ENCODE data around the gene TATDN2. TPM values are rescaled to one million over a fixed set of nuclear protein-coding genes. Genes with fewer than 3 reads are reported as not detected.
"Not testable (repeated sequence)": the region's sequence is repeated elsewhere in the genome, so short reads cannot be mapped to it uniquely, and the experiment has no call there.

TATDN2 gene
- total RNA-seq, 1 experiment from 2014 or later = 22.6 TPM

- Histone ChIP-seq H3K27me3 (no peaks in the 10 kb centered on the region), H3K4me3 (no peak overlapping the region), H3K9me3 (replicated peaks) (no peaks in the 10 kb centered on the region), H3K36me3 (0 out of 2 replicates have a peak, but pooled peaks cover 3% of the 10 kb centered on the region), H3K27ac (no peak overlapping the region), H3K4me1 (no peaks in the 10 kb centered on the region)
- DNase-seq = peak; percentile 69 to 77
Observed at GRCh38 chr3:10286596-10287295, 38.5 kb downstream of the TATDN2 start.

DNA sequence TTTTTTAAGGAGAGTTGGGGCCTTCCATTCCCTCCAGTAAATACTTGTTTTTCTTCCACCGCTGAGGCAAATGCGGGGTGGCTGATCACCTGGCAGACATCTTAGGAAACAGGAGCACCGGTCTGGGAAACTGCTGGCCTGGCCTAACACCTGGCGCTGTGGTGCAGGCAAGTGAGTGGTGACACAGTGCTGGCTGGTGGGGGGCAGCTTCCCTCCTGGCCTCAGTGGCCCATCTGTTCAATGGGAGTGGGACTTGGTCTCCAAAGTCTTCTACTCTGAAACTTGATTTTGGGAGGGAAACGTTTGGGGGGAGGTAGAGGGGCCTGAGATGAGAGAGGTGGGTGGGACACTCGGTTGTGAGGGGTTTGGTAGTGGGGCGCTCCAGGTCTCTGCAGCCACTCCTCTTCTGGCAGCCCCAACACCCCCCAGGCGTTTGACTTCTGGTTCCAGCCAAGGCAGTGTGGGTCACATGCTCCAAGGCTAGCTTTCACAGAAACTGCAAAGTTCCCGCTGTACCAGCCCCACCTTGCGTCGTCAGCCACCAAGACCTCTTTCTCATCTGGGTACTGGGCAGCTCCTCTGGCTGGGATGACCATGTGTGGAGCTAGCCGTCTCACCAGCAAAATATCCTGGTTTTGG, 39.8 kb downstream of the TATDN2 start:
- no peaks in the 10 kb centered on the region for H3K27me3 ChIP-seq
- H3K4me3 ChIP-seq = no peak overlapping the region
- no peaks in the 10 kb centered on the region for H3K36me3 ChIP-seq
- DNase-seq = no peak
- H3K27ac ChIP-seq = no peak overlapping the region
- H3K9me3 ChIP-seq (replicated peaks) = no peaks in the 10 kb centered on the region
- no peaks in the 10 kb centered on the region for H3K4me1 ChIP-seq

DNA sequence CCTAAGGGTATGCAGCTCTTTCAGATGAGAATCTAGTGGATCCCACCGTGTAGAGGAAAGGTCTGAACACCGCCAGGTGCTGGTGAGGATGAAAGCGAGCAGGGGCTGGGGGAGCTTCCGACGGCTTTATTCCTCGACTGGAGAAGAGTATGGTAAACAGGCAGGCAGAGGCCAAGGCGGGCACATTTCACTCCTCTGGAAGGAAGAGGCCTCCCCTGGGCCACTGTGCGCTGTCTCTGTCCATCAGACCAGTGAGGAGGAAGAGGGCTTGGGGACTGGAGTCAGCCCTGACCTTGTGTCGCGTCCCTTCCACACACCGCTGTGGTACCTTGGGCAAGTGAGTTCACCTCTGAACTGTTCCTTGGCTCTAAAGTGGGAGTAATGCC, 40.3 kb downstream of the TATDN2 start:
- no peak for DNase-seq

DNA sequence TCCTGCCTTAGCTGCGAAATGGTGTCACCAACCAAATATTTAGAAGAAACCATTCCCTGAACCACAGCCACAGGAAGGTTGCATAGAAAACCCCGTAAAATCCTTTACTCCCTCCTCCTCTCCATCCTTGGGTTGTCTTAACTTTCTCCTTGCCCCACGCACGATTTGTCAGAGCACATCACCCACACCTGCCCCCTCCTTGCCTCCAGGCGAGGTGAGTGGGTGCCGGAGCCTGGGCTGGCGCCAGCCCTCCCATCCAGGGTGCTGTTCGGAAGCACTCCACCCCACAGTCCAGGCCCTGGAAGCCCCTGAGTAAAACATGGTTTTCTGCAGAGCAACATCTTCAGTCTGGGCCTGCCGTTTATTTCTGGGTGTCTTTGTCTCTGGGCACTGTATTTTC, 40.8 kb downstream of the TATDN2 start:
- no peak overlapping the region for H3K4me3 ChIP-seq

More for the DNA sequence above, 40.3 kb downstream of the TATDN2 start:
- no peaks in the 10 kb centered on the region for H3K4me1 ChIP-seq
- no peak overlapping the region for H3K27ac ChIP-seq
- no peaks in the 10 kb centered on the region for H3K27me3 ChIP-seq
- no peak overlapping the region for H3K4me3 ChIP-seq
- no peaks in the 10 kb centered on the region for H3K36me3 ChIP-seq
- H3K9me3 ChIP-seq (replicated peaks) = no peaks in the 10 kb centered on the region

GRCh38 chr3:10289787-10290355, 41.6 kb downstream of the TATDN2 start:
- no peaks in the 10 kb centered on the region for H3K36me3 ChIP-seq
- no peaks in the 10 kb centered on the region for H3K4me1 ChIP-seq
- H3K27ac ChIP-seq = no peak overlapping the region
- no peaks in the 10 kb centered on the region for H3K27me3 ChIP-seq
- H3K4me3 ChIP-seq = no peak overlapping the region
- no peak for DNase-seq
- no peaks in the 10 kb centered on the region for H3K9me3 ChIP-seq (replicated peaks)

More for the DNA sequence above, 40.8 kb downstream of the TATDN2 start:
- Histone ChIP-seq H3K27ac (no peak overlapping the region), H3K9me3 (replicated peaks) (no peaks in the 10 kb centered on the region), H3K4me1 (no peaks in the 10 kb centered on the region), H3K36me3 (no peaks in the 10 kb centered on the region), H3K27me3 (no peaks in the 10 kb centered on the region)
- DNase-seq = no peak

- Histone ChIP-seq H3K9me3 (replicated peaks) (no peaks in the 10 kb centered on the region), H3K27ac (no peak overlapping the region), H3K27me3 (no peaks in the 10 kb centered on the region), H3K4me1 (no peaks in the 10 kb centered on the region), H3K36me3 (no peaks in the 10 kb centered on the region), H3K4me3 (no peak overlapping the region)
- DNase-seq = no peak
Observed at GRCh38 chr3:10290481-10291176, 42.4 kb downstream of the TATDN2 start.

DNA sequence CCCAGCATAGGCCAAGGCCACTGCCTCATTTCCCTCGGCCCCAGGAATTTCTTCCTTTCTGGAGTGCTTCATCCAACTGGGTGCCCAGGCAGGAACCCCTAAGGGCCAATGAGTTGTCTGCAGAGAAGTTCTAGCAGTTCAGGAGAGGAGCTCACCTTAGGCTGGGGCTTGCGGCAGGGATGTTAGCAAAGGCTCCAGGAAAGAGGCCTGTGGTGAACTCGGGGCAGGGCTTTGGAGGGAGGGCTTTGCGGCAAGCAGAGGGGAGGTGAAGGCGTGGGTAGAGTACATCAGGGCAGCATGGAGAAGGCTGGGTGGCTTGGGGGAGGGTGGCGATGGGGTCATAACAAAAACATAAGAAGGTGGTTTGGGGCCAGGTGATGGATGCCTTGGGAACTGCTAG, 43.4 kb downstream of the TATDN2 start:
- Histone ChIP-seq H3K9me3 (replicated peaks) (no peaks in the 10 kb centered on the region), H3K4me1 (no peaks in the 10 kb centered on the region), H3K27ac (no peak overlapping the region), H3K36me3 (no peaks in the 10 kb centered on the region), H3K4me3 (no peak overlapping the region), H3K27me3 (no peaks in the 10 kb centered on the region)
- DNase-seq = no peak

DNA sequence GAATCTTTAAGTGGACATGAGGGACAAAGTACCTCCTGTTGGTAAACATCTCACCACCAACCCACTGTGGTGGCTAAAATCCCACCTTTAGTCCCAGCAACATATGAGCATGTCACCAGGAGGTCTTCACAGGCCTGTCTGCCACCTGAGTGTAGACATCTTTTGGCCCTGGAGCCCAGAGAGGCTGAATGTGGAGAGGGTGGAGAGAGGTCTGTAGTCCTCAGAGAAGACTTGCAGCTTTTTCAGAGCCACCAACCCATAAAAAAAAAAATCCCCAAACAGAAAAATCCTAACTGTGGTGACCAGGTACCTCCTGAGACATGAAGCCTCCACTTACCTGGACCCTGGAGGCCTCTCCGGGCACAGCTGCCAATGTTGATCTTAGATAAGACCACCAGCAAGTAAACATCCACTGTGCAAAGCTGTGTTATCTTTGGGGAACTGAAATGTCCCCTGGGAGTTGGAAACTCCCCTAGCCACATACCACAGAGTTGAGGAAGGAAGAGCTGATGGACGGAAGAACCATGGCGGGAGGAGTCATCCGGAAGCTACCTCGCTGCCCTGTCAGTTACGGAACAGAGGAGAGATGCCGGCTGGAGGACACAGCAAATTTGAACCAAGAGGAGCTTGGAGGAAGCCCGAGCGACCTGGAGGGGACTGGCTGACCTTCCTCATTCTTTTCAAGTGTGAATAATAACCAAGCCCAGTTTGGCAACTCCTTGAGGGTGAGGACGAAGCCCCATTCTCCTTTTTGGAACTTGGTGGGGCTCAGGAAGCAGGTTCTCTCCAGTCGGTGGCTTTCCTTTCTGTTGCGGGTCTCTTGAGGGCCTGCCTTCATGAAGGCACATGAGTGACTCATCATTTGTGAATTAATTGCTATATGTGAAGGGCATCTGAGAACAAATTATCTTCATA, 44.5 kb downstream of the TATDN2 start, which contains the start of gene GHRL:
GHRL (minus strand) TSS at position 443 of the 915 bp plus-strand sequence. CDS start 2,767 bp downstream, outside the sequence.
- Histone ChIP-seq H3K27me3 (no peaks in the 10 kb centered on the region), H3K36me3 (no peaks in the 10 kb centered on the region), H3K27ac (no peak within 1 kb of the TSS), H3K4me1 (no peaks in the 10 kb centered on the region), H3K4me3 (no peak within 1 kb of the TSS), H3K9me3 (replicated peaks) (no peaks in the 10 kb centered on the region)
- DNase-seq = no peak

DNA sequence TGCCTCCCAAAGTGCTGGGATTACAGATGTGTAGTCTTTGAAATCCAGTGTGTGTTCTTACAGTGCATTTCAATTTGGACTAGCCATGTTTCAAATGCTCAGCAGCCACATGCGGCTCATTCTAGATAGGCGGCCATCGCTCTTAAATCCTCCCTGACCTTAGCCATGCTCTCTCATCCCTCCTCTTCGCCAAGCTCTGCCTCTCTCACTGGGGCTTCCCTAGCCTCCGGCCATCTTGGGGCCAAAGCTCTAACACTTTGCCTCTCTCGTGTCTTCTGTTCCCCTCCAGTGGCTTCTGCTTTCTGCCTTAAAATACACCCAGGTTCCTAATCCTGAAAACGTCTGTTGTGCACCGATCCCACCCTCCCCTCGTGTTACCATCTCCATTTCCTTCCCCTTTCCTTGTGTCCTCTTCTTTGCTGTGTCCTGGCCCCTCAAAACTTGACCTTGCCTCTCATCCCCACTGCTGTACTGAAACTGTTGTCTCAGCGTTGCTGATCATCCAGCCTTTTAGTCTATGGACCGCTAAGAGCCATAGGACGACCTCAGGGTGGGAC, 45.8 kb downstream of the TATDN2 start:
- no peak overlapping the region for H3K27ac ChIP-seq
- no peaks in the 10 kb centered on the region; the same call in 1 of the 2 replicates for H3K36me3 ChIP-seq
- no peaks in the 10 kb centered on the region for H3K4me1 ChIP-seq
- H3K27me3 ChIP-seq = no peaks in the 10 kb centered on the region
- no peaks in the 10 kb centered on the region for H3K9me3 ChIP-seq (replicated peaks)
- H3K4me3 ChIP-seq = no peak overlapping the region
- DNase-seq = no peak

- not testable (repeated sequence) for H3K27me3 ChIP-seq; DNase-seq; H3K9me3 ChIP-seq (replicated peaks); H3K4me1 ChIP-seq; H3K27ac ChIP-seq; H3K4me3 ChIP-seq
- H3K36me3 ChIP-seq = peaks cover 28% of the 10 kb centered on the region
Observed at GRCh38 chr3:10298064-10298463, 49.8 kb downstream of the TATDN2 start.

GRCh38 chr3:10299175-10299574, 50.9 kb downstream of the TATDN2 start:
- no peak overlapping the region for H3K27ac ChIP-seq
- no peaks in the 10 kb centered on the region for H3K27me3 ChIP-seq
- H3K9me3 ChIP-seq (replicated peaks) = no peaks in the 10 kb centered on the region
- H3K36me3 ChIP-seq = peaks cover 39% of the 10 kb centered on the region
- DNase-seq = no peak
- H3K4me3 ChIP-seq = no peak overlapping the region
- no peaks in the 10 kb centered on the region for H3K4me1 ChIP-seq

- Histone ChIP-seq H3K27me3 (no peaks in the 10 kb centered on the region), H3K27ac (no peak overlapping the region), H3K4me3 (no peak overlapping the region), H3K9me3 (replicated peaks) (no peaks in the 10 kb centered on the region), H3K36me3 (peaks cover 44% of the 10 kb centered on the region), H3K4me1 (no peaks in the 10 kb centered on the region)
- DNase-seq = no peak
Observed at GRCh38 chr3:10299679-10300078, 51.4 kb downstream of the TATDN2 start.

- H3K4me1 ChIP-seq = no peaks in the 10 kb centered on the region
- H3K4me3 ChIP-seq = no peak overlapping the region
- no peaks in the 10 kb centered on the region for H3K27me3 ChIP-seq
- no peak overlapping the region for H3K27ac ChIP-seq
- peaks cover 48% of the 10 kb centered on the region for H3K36me3 ChIP-seq
- no peaks in the 10 kb centered on the region for H3K9me3 ChIP-seq (replicated peaks)
- no peak for DNase-seq
Observed at GRCh38 chr3:10300087-10300486, 51.8 kb downstream of the TATDN2 start.

- Histone ChIP-seq H3K27ac (no peak overlapping the region), H3K36me3 (peaks cover 65% of the 10 kb centered on the region), H3K4me1 (no peaks in the 10 kb centered on the region), H3K4me3 (no peak overlapping the region), H3K27me3 (no peaks in the 10 kb centered on the region), H3K9me3 (replicated peaks) (no peaks in the 10 kb centered on the region)
- DNase-seq = no peak
Observed at GRCh38 chr3:10303105-10303504, 54.8 kb downstream of the TATDN2 start.
